Natural killer cell (primary cell): ENCODE measurements around the gene POLR3GL. TPM values are rescaled to one million over a fixed set of nuclear protein-coding genes. Genes with fewer than 3 reads are reported as not detected.
A peak's percentile ranks its signal among the peaks of the same experiment; 100 is the strongest.

Experiments
- ATAC-seq, 3 donors: fragments of 150-1000 bp in 2 of 3; fragments of 200-7000 bp in 1 of 3; cut with Tn5 transposase; 1 replicate in 1 of 3; 2 replicates in 2 of 3; pipeline ENCODE4 v1.10.0; 2021; ENCODE audit warnings: mild to moderate bottlenecking in 2 of 3, moderate library complexity in 2 of 3
- DNase-seq, 2 donors: peaks; one replicate each; pipeline versions ENCODE4 v3.0.0 to v3.0.0-alpha.2; 2013 to 2021; ENCODE audit warnings: mixed read lengths in 1 of 2
- H3K27ac ChIP-seq: one replicate; pipeline ENCODE4 v1.5.1; 2013; ENCODE audit warnings: mild to moderate bottlenecking, low read length
- H3K27me3 ChIP-seq: one replicate; pipeline ENCODE4 v1.6.1; 2013; ENCODE audit warnings: low read length; ENCODE audit not compliant: control insufficient read depth, insufficient read depth
- H3K36me3 ChIP-seq: one replicate; pipeline ENCODE4 v1.6.1; 2013; ENCODE audit warnings: low read length; ENCODE audit not compliant: control insufficient read depth, insufficient read depth
- H3K4me1 ChIP-seq: one replicate; pipeline ENCODE4 v1.6.1; 2013; ENCODE audit warnings: low read length; ENCODE audit not compliant: control insufficient read depth, insufficient read depth
- H3K4me3 ChIP-seq: one replicate; pipeline ENCODE4 v1.5.1; 2013; ENCODE audit warnings: low read length
- H3K9me3 ChIP-seq: one replicate; pipeline ENCODE4 v1.6.1; 2013; ENCODE audit warnings: low read length; ENCODE audit not compliant: control insufficient read depth, insufficient read depth
- H3K27ac Mint-ChIP-seq, 2 donors: one replicate each; pipeline ENCODE4 v1.8.0; 2022; ENCODE audit warnings: mild to moderate bottlenecking in 2 of 2, mixed read lengths in 2 of 2, moderate library complexity in 1 of 2
- H3K27me3 Mint-ChIP-seq, 2 donors: one replicate each; pipeline ENCODE4 v1.8.0; 2022; ENCODE audit warnings: low read depth in 2 of 2, mixed read lengths in 2 of 2
- H3K36me3 Mint-ChIP-seq: one replicate; pipeline ENCODE4 v1.8.0; 2022; ENCODE audit warnings: mixed read lengths
- H3K4me1 Mint-ChIP-seq, 2 donors: one replicate each; pipeline ENCODE4 v1.8.0; 2022; ENCODE audit warnings: mixed read lengths in 2 of 2
- H3K4me3 Mint-ChIP-seq: one replicate; pipeline ENCODE4 v1.8.0; 2022; ENCODE audit warnings: mild to moderate bottlenecking, moderate library complexity, mixed read lengths
- H3K9me3 Mint-ChIP-seq, 2 donors: one replicate each; pipeline ENCODE4 v1.8.0; 2022; ENCODE audit warnings: mixed read lengths in 2 of 2
- WGBS: methylation state at CpG from one replicate; pipeline ENCODE4 v1.1.7; 2013; ENCODE audit warnings: missing lambda C conversion rate; ENCODE audit not compliant: insufficient coverage; 5-methylcytosine and 5-hydroxymethylcytosine counted together
- intact Hi-C: fragments of 100-400 bp; cut with micrococcal nuclease; formaldehyde crosslinking; loops from one replicate; pipeline ENCODE4 v1.14.2; 2022
- total RNA-seq, 4 donors: library from RNA; stranded (reverse); fragments of 120-200 nt in 1 of 4; gene quantifications; one replicate each; pipeline versions ENCODE4 v1.2.3 to v1.2.4, GENCODE V29; 2013 to 2022
- TF ChIP-seq, protein P1 (sequence below): fragments of 200-600 bp; IDR thresholded peaks from one replicate; pipeline ENCODE4 v1.8.0; 2022; ENCODE audit warnings: antibody characterized with exemption

The POLR3GL gene
- total RNA-seq, 3 donors from 2014 or later (not counting 1 experiment from before 2014, with no cell fraction given), result 34.9 to 37.5 (median 37.4) TPM

DNA sequence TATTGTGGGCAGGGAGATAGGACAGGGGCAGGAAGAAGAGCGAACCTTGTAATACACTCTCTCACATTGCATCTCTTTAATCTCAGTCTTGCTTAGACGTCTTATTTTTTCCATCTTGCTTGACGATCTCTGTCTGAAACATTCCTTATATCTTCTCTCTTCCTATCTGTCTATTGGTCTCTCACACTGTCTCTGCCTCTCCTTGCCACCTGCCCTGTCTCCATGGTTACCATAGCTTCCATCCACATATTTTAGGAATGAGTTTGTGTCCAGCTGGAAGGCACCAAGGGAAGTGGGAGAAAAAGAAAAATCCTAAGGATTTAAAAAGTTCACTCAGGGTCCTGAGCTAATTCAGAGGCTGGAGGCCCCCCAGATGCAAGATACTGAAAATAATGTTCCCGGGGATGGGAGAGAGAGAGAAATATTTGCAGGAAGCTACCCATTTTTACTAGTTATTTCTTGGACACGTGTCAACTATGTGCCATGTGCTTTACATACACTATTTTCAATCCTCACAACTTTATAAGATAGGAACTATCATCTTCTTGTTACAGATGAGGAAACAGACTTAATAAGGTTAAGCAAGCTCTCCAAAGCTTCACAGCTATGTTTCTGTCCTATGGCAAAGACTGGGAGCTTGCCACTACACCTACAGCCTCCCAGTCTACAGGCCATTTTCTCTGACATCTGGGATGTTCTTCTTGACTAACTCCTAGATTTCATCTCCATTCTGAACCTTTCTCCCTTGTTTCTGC, 1.0 kb upstream of the POLR3GL start:
- Histone ChIP-seq H3K36me3 (no peaks in the 10 kb centered on the region), H3K27ac (peak overlapping the region; percentile 81), H3K27me3 (no peaks in the 10 kb centered on the region), H3K4me1 (peaks cover 49% of the 10 kb centered on the region), H3K9me3 (no peaks in the 10 kb centered on the region), H3K4me3 (peak overlapping the region; percentile 68)
- TF ChIP-seq, protein P1, sequence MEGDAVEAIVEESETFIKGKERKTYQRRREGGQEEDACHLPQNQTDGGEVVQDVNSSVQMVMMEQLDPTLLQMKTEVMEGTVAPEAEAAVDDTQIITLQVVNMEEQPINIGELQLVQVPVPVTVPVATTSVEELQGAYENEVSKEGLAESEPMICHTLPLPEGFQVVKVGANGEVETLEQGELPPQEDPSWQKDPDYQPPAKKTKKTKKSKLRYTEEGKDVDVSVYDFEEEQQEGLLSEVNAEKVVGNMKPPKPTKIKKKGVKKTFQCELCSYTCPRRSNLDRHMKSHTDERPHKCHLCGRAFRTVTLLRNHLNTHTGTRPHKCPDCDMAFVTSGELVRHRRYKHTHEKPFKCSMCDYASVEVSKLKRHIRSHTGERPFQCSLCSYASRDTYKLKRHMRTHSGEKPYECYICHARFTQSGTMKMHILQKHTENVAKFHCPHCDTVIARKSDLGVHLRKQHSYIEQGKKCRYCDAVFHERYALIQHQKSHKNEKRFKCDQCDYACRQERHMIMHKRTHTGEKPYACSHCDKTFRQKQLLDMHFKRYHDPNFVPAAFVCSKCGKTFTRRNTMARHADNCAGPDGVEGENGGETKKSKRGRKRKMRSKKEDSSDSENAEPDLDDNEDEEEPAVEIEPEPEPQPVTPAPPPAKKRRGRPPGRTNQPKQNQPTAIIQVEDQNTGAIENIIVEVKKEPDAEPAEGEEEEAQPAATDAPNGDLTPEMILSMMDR, result no peak
- Mint-ChIP-seq H3K27me3 (no peaks in the 10 kb centered on the region), H3K4me1 (peaks cover 63 to 73% of the 10 kb centered on the region in 2 donors), H3K4me3 (peak overlapping the region; percentile 94), H3K36me3 (peaks cover 8% of the 10 kb centered on the region), H3K27ac (peak overlapping the region; percentile 87 to 95), H3K9me3 (no peaks in the 10 kb centered on the region)
- intact Hi-C loops, result loop anchor here (2.0 to 5.0 kb wide), 6 partner anchors 15 to 116 kb away; partner anchors contain the start of genes NUDT17, PEX11B, RBM8A and TXNIP
- 53% methylated on average over 3 of the region's 5 CpGs for WGBS
- ATAC-seq (no peak), DNase-seq (peak in 1 of 2 donors; percentile 20)

DNA sequence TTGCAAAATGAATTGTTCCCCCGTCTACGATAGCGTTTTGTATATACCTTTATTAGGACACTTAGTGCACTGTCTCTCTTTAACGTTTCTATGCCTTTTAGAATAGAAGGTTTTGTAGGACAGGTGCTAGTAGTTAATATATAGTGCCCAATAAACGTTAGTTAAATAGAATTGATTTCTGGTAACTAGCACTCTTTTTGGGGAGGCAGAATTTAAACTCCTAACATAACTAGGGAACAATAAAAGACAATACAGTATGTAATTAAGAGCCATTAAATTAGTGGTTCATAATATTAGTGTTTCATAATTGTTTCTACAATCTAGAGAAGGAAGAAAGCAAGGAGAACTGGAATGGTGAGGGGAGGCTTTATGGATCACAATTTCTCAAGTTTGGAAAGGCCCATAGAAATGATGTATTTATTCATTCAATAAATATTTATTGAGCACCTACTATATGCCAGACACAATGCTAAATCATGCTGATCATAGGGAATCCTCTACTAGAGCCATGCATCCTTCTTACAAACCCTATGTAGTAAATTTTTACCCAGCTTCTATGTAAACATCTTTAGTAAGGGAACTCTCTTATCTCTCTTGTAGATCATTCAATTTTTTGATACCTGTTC, 742 bp downstream of the POLR3GL start:
- TF ChIP-seq, protein P1, result no peak
- peaks cover 8% of the 10 kb centered on the region for H3K36me3 Mint-ChIP-seq
- no peak for ATAC-seq
- Histone ChIP-seq H3K27ac (peak overlapping the region; percentile 81), H3K4me3 (peak overlapping the region; percentile 68), H3K4me1 (peaks cover 39% of the 10 kb centered on the region), H3K36me3 (no peaks in the 10 kb centered on the region), H3K9me3 (no peaks in the 10 kb centered on the region), H3K27me3 (no peaks in the 10 kb centered on the region)
- H3K27me3 Mint-ChIP-seq, result no peaks in the 10 kb centered on the region
- no peaks in the 10 kb centered on the region for H3K9me3 Mint-ChIP-seq
- peaks cover 45 to 60% of the 10 kb centered on the region in 2 donors for H3K4me1 Mint-ChIP-seq
- WGBS, result 0% methylated on average over 4 of the region's 5 CpGs
- no peak for DNase-seq
- peak overlapping the region; percentile 94 for H3K4me3 Mint-ChIP-seq
- intact Hi-C loops, result loop anchor here (2.0 kb wide), 3 partner anchors 14 to 46 kb away; partner anchors contain the start of genes PEX11B and RBM8A
- H3K27ac Mint-ChIP-seq, result peak overlapping the region; percentile 87 to 95

DNA sequence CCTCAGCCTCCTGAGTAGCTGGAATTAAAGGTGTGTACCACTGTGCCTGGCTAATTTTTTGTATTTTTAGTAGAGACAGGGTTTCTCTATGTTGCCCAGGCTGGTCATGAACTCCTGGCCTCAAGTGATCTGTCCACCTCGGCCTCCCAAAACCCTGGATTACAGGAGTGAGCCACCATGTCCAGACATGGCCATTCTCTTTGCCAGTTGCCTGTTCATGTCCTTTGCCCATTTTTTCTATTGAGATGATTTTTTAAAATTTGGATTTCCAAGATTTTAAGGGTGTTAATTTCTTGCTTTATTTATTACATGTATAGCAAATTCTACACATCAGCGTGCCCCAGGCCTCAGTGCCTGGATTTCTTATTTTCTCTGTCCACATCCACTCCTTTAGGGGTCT, 2.8 kb downstream of the POLR3GL start:
- no peaks in the 10 kb centered on the region for H3K27me3 Mint-ChIP-seq
- Histone ChIP-seq H3K9me3 (no peaks in the 10 kb centered on the region), H3K4me3 (no peak overlapping the region), H3K36me3 (no peaks in the 10 kb centered on the region), H3K4me1 (peaks cover 18% of the 10 kb centered on the region), H3K27me3 (no peaks in the 10 kb centered on the region), H3K27ac (no peak overlapping the region)
- ATAC-seq (no peak), DNase-seq (no peak)
- H3K4me1 Mint-ChIP-seq, result peaks cover 30 to 48% of the 10 kb centered on the region in 2 donors
- peaks cover 8% of the 10 kb centered on the region for H3K36me3 Mint-ChIP-seq
- H3K27ac Mint-ChIP-seq, result peak overlapping the region in 1 of 2 donors; percentile 36
- H3K9me3 Mint-ChIP-seq, result no peaks in the 10 kb centered on the region
- no peak overlapping the region for H3K4me3 Mint-ChIP-seq
- intact Hi-C loops, result no loop called here
- 100% methylated on average over 1 of the region's 2 CpGs for WGBS
- TF ChIP-seq, protein P1, result no peak
